GM21526 (cell line): ENCODE data around the gene ZNF607.

Experiments
- ATAC-seq: cut with Tn5 transposase; IDR thresholded peaks from one replicate; pipeline ENCODE4 v1.9.1; 2021; ENCODE audit warnings: moderate library complexity; ENCODE audit not compliant: unreplicated experiment, low FRiP score

Gene ZNF607

DNA sequence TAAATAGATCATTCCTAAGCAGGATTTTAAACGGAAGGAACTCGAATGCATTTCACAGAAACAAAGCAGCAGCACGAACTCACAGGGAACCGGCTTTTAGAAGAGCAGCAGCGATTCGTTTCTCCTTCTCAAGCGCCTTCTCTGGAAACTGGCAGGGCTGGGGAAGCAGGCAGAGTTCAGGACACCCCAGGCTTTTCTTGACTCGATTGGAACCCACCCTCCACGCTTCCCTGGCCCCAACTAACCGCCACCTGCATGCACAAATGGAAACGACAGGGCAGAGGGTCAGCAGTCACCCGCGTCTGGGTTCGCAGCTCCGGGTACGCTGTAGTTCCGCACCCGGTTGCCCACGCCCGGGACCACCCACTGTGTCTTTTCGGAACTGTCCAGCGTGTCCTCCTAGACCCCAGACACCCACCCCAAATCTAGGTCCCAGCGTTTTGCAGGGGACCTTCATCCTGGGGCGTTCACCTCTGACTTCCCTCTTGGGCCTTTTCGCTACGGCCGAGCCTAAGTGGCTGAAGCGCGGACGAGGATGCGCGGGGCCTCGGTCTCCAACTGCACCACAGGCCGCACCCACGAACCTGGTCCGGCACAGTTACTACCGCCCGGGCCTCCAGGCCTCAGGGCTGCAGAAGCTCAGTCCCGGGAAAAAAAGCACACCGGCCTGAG, 64.8 kb downstream of the ZNF607 start:
- peak; percentile 33 for ATAC-seq

DNA sequence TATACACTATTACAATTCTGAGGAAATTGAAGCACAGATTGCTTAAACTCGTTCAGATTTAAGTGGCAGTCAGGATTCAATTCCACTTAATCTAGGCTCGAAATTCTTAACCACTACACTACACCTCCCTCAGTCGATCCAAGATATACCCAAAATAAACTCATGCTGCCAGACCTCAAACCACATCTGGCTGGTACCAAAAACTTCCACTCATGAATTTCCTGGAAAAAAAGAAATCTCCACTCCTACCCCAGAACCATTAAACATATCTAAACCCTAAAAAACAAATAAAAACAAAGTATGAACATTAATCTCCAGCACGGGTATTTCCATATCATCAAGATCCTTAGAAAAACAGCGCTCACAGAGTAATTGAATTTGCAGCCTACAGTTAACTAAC, 65.4 kb downstream of the ZNF607 start:
- ATAC-seq = no peak
